Thyroid gland (tissue), 4 donors: ENCODE results near the gene AKR1C1. TPM values are rescaled to one million over a fixed set of nuclear protein-coding genes. Genes with fewer than 3 reads are reported as not detected.
"Not testable (repeated sequence)": the region's sequence is repeated elsewhere in the genome, so short reads cannot be mapped to it uniquely, and the experiment has no call there.

Experiments used
- DNase-seq, 2 donors: peaks; one replicate each; pipeline ENCODE4 v3.0.0-alpha.2; 2019
- H3K27ac ChIP-seq, 3 donors: fragments of 200-600 bp; sonication (generic); 1 replicate in 2 of 3; 2 replicates in 1 of 3; pipeline ENCODE4 v1.5.1; 2016 to 2019; ENCODE audit warnings: mild to moderate bottlenecking in 1 of 3, moderate library complexity in 1 of 3
- H3K27me3 ChIP-seq: fragments of 200-600 bp; sonication (generic); one replicate; pipeline ENCODE4 v1.5.1; 2019
- H3K36me3 ChIP-seq, 2 donors: fragments of 200-600 bp; sonication (generic); one replicate each; pipeline ENCODE4 v1.5.1; 2016 to 2019
- H3K4me1 ChIP-seq, 2 donors: fragments of 200-600 bp; sonication (generic); one replicate each; pipeline ENCODE4 v1.5.1; 2017 to 2019
- H3K4me3 ChIP-seq, 3 donors: fragments of 200-600 bp; sonication (generic); replicated peaks in 1 of 3; 1 replicate in 2 of 3; 2 replicates in 1 of 3; pipeline ENCODE4 v1.5.1; 2016; ENCODE audit warnings: mild to moderate bottlenecking in 1 of 3
- H3K9me3 ChIP-seq: fragments of 200-600 bp; sonication (generic); one replicate; pipeline ENCODE4 v1.5.1; 2017
- POLR2A ChIP-seq, 2 donors: fragments of 450-650 bp; IDR thresholded peaks; one replicate each; pipeline ENCODE4 v1.6.1; 2017; ENCODE audit warnings: antibody characterized with exemption in 2 of 2, mild to moderate bottlenecking in 2 of 2, moderate library complexity in 1 of 2
- WGBS, 2 donors: methylation state at CpG; one replicate each; pipeline ENCODE4 v1.1.5; 2017; 5-methylcytosine and 5-hydroxymethylcytosine counted together
- intact Hi-C: fragments of 100-400 bp; cut with DNase I; formaldehyde crosslinking; loops from one replicate; pipeline ENCODE4 v1.15.1; 2023
- total RNA-seq, 4 donors: library from RNA; depleted of rRNA; stranded (reverse); fragments of >200 nt; gene quantifications; one replicate each; pipeline ENCODE4 v1.2.3, GENCODE V29; 2016
- TF ChIP-seq, protein P1 (sequence below), 6 experiments: fragments of 200-600 bp in 3 of 6; fragments of 450-650 bp in 3 of 6; sonication (generic) in 3 of 6; IDR thresholded peaks; one replicate each; pipeline ENCODE4 v1.5.1; 2016 to 2019; ENCODE audit warnings: antibody characterized with exemption in 6 of 6, mild to moderate bottlenecking in 2 of 6, inconsistent platforms in 1 of 6, moderate library complexity in 1 of 6

The AKR1C1 gene
- total RNA-seq, 4 donors from 2014 or later = 73.8 to 132 (median 121) TPM

- DNase-seq = no peak
- no peaks in the 10 kb centered on the region for H3K27me3 ChIP-seq
- H3K36me3 ChIP-seq = no peaks in the 10 kb centered on the region
- WGBS, 2 donors = 90 to 91% methylated on average over 5 of the region's 5 CpGs
- H3K9me3 ChIP-seq = no peaks in the 10 kb centered on the region
- intact Hi-C loops = no loop called here
- no peak for TF ChIP-seq POLR2A (IDR thresholded peaks at IDR 0.05)
- TF ChIP-seq, protein P1, sequence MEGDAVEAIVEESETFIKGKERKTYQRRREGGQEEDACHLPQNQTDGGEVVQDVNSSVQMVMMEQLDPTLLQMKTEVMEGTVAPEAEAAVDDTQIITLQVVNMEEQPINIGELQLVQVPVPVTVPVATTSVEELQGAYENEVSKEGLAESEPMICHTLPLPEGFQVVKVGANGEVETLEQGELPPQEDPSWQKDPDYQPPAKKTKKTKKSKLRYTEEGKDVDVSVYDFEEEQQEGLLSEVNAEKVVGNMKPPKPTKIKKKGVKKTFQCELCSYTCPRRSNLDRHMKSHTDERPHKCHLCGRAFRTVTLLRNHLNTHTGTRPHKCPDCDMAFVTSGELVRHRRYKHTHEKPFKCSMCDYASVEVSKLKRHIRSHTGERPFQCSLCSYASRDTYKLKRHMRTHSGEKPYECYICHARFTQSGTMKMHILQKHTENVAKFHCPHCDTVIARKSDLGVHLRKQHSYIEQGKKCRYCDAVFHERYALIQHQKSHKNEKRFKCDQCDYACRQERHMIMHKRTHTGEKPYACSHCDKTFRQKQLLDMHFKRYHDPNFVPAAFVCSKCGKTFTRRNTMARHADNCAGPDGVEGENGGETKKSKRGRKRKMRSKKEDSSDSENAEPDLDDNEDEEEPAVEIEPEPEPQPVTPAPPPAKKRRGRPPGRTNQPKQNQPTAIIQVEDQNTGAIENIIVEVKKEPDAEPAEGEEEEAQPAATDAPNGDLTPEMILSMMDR (IDR thresholded peaks at IDR 0.05) = no peak
- H3K4me1 ChIP-seq = no peaks in the 10 kb centered on the region
- H3K27ac ChIP-seq = no peak overlapping the region
- no peak overlapping the region for H3K4me3 ChIP-seq
Measured at GRCh38 chr10:4998671-4999070, 35.5 kb downstream of the AKR1C1 start.

DNA sequence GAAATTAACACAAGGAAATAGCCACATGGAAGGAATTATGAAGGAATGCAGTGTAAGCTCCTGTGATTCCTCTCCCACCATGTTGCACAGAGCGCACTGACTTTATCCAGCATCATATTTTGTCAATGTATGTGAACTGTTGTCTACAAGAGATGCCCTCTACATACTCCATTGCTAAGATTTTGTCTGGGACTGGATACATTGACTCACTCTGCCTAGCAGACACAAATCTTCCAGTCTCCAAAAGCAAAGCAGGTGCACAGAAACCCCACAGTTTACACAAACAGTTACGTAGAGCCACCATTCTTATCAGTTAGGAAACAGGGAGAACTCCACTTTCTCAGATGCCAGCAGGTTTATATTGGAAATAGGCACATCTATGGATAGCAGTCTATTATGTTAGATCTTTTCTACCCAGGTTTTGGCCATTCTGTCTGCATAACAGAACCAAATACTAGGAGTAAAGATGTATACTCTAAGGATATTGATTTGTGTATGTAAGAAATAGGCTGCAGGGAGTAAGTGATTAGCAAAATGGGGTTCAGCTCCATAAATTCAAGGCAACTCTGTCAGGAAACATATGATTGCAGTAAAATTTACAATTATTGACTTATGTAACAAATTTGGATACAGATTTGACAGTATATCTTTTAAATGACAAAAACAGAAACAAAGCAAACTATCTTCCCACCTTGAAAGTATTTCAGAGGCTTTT is 39.0 kb downstream of the AKR1C1 start:
- Histone ChIP-seq H3K9me3 (no peaks in the 10 kb centered on the region), H3K4me1 (no peaks in the 10 kb centered on the region), H3K27me3 (no peaks in the 10 kb centered on the region), H3K27ac (no peak overlapping the region), H3K4me3 (no peak overlapping the region), H3K36me3 (no peaks in the 10 kb centered on the region)
- 94 to 97% methylated on average over 2 of the region's 2 CpGs for WGBS, 2 donors
- intact Hi-C loops = no loop called here
- TF ChIP-seq, protein P1 (IDR thresholded peaks at IDR 0.05) = no peak
- TF ChIP-seq POLR2A (IDR thresholded peaks at IDR 0.05) = no peak
- no peak for DNase-seq

- H3K4me1 ChIP-seq, H3K27ac ChIP-seq, H3K36me3 ChIP-seq, DNase-seq, H3K9me3 ChIP-seq, H3K27me3 ChIP-seq, intact Hi-C loops: not testable (repeated sequence)
- peak within 1 kb of the TSS in 1 of 3 donors; percentile 13 for H3K4me3 ChIP-seq
- 53 to 64% methylated on average over 7 to 10 of the region's 10 CpGs for WGBS, 2 donors
- peak in 1 of 2 donors; percentile 55 for TF ChIP-seq POLR2A (IDR thresholded peaks at IDR 0.05)
Measured at GRCh38 chr10:5003127-5004029, 40.2 kb downstream of the AKR1C1 start, which contains the start of gene AKR1C2. AKR1C2 (minus strand) TSS chr10:5003857; CDS start chr10:5003835, 22 bp downstream.

GRCh38 chr10:5004030-5004385 is 40.8 kb downstream of the AKR1C1 start:
- H3K4me1 ChIP-seq, H3K4me3 ChIP-seq, H3K36me3 ChIP-seq, H3K27me3 ChIP-seq, DNase-seq, H3K9me3 ChIP-seq, H3K27ac ChIP-seq, intact Hi-C loops: not testable (repeated sequence)
- 0% methylated on average over 1 of the region's 1 CpG for WGBS, 2 donors

DNA sequence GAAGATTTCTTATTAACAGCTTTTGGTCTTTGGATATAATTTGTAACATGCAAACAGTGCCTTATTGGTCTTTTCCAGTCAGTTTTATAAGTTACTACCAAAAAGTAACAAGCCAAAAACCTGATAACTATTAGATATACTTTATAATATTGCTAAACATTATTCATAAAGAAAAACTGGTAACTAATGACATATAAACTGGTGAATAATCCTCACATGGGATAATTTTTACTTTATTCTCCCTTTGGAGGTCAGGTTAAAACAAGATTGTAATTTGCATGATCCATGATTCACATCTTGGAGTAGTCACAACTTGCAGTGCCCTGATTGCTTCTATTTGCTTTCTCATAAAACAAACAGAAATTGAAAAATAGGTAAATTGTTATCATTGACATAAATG is 41.3 kb downstream of the AKR1C1 start:
- DNase-seq, H3K4me3 ChIP-seq, H3K4me1 ChIP-seq, H3K27ac ChIP-seq, H3K27me3 ChIP-seq, intact Hi-C loops, H3K36me3 ChIP-seq, H3K9me3 ChIP-seq: not testable (repeated sequence)

DNA sequence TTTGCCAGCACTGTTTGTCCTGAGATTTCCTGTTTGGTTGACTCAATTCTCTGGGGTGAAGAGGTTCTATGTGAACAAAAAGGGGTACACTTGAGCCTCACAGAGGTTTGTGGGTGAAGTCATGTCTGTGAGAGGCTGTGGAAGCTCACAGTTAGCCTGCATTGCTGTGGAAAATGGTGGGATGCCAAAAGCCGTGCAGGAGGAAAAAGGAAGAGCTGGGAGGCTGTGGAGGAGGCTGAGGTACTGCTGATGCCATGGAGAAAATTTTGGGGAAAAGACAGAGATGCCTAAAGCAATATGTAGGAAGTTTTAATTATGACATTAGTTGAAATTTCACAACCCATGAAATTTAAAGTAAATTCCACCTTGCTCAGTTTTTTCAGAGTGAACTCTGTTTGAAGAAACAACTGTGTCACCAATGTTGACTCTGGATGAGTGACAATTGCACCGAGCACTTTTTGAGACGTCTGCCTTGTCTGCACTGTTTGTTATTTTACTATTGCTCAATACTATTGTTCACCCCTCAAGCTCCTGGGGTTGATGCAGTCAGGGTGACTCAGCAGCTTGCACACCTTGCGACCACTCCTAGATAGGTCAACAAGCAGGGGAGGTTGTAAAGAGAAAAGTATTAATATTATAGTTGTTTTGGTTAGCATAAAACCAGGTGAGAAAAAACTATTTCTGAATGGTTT is 45.8 kb downstream of the AKR1C1 start:
- H3K36me3 ChIP-seq, H3K27me3 ChIP-seq, intact Hi-C loops, H3K27ac ChIP-seq, H3K9me3 ChIP-seq, H3K4me3 ChIP-seq: not testable (repeated sequence)
- WGBS, 2 donors = 43 to 49% methylated on average over 4 of the region's 4 CpGs
- peaks cover 7 to 29% of the 10 kb centered on the region in 2 donors for H3K4me1 ChIP-seq
- peak; percentile 38 to 52 for DNase-seq

DNA sequence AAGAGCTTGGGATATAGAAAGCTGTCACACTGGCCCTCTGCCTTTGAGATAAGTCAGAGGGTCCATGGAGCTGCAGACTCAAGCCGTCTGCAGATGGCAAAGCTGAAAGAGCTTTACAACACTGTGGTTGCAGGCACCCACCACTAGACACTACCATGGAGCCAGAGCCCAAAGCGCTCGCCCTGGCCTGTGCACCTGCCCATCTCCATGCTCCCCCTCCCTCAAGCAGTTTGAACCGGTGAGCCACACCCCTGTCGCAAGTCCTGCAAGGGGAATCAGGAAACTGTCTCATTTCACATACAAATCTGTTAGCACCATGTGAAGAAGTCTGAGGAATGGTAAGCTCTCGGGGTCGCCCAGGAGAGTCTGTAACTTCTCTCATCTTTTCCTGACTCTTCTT is 46.8 kb downstream of the AKR1C1 start:
- H3K4me3 ChIP-seq, H3K9me3 ChIP-seq, intact Hi-C loops, DNase-seq, H3K27ac ChIP-seq, H3K36me3 ChIP-seq, H3K27me3 ChIP-seq: not testable (repeated sequence)
- peaks cover 7 to 36% of the 10 kb centered on the region in 2 donors for H3K4me1 ChIP-seq
- WGBS, 2 donors = 69 to 76% methylated on average over 4 to 5 of the region's 7 CpGs

GRCh38 chr10:5011392-5011791 is 48.2 kb downstream of the AKR1C1 start:
- intact Hi-C loops, H3K4me3 ChIP-seq, DNase-seq, H3K27me3 ChIP-seq, H3K9me3 ChIP-seq, H3K27ac ChIP-seq, H3K36me3 ChIP-seq: not testable (repeated sequence)
- peaks cover 7 to 36% of the 10 kb centered on the region in 2 donors for H3K4me1 ChIP-seq
- WGBS, 2 donors = 95 to 96% methylated on average over 2 of the region's 2 CpGs
